OCI-M1 (cell line): ENCODE results near the gene TMEM50A.
"Not testable (repeated sequence)": the region's sequence is repeated elsewhere in the genome, so short reads cannot be mapped to it uniquely, and the experiment has no call there.

Experiments used
- DNase-seq: peaks from one replicate; lab custom pipeline; 2025; lab: John Stamatoyannopoulos, UW

Gene TMEM50A

DNA sequence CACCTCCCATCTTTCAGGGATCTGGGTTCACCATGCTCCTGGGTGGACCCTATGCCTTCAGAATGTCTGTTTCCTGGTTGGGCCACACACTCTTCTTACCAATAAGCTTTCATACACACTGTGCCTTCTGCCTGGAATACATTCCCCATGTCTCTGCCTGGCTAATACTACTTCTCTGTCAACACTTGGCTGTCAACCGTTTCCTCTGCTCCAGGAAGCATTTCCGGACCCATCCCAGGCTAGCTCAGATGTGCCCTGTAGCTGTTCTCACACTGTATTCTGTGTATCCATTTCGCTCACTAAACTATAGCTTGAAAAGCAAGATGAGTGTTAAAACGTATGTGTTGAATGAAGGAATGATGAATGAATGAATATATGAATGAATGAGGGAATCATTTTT lies 49.0 kb downstream of the TMEM50A start:
- not testable (repeated sequence) for DNase-seq

DNA sequence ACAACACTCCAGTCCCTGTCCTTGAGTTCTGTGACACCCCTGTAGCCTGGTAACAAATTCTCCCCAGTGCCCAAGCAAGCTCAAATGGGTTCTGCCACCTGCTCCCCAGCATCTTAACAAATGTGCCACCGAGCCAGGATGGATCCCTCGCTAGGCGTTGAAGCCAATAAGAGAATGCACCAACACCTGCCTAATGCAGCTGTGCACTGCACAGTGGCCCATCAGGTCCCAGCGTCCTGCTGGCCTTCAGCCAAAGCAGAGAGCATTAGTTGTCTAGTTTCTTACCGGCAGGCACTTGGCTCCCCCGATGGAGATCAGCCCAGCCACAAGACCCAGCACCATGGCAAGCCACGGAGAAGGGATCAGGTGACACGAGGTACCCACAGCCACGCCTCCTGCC lies 50.6 kb downstream of the TMEM50A start:
- not testable (repeated sequence) for DNase-seq

DNA sequence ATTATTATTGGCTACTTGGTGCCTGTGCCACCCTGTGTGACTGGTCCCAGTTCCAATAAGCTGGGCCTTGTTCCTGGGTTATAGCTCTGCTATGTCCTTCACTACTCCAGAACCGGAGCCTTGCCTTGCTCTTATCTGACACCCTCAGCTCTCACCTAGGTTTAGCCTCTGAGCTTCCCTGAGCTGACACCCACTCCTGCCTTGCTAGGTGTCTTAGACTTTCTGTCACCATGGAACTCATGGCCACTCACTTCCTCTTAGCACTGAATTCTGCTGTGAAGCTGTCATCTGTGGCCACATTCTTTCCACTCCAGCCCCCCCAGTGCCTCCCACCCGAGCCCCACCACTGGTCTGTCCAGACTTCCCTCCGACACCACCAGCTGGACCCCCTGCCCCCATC lies 51.6 kb downstream of the TMEM50A start:
- DNase-seq, result not testable (repeated sequence)

DNA sequence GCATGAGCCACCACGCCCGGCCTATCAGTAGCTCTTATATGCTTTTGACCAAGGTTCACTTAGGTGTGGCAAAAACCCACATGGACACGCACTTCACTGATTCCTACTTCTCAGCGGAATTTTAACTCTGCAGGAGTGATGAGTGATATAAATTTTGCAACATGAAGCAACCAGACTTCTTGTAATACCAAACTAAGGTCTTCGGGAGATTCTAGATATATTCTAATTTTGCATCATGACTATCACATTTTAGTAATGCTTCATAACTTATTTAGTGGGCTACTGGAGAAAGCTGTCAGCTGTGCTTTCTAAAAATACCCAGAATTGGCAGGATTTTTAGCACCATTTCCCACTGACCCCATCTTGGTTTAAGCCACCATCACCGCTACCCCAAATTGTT lies 54.7 kb downstream of the TMEM50A start:
- no peak for DNase-seq

DNA sequence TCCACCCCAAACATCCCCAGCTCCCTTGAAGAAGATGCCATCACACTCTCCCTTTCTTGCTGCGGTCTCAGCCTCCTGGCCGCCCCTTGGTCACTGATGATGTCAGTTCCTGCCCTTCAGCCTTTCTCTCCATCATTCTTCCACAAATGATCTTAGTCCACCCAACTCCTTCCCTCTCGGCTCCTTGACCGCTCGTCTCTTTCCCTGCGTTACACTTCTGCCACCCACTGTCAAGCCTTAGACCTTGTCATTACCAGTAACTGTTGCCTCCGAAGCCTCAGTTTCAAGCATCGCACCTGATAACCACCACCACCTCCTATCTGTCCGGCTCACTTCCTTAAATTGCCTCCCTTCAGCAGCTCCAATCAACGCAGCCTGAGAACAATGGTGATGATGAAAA lies 59.4 kb downstream of the TMEM50A start:
- not testable (repeated sequence) for DNase-seq

DNA sequence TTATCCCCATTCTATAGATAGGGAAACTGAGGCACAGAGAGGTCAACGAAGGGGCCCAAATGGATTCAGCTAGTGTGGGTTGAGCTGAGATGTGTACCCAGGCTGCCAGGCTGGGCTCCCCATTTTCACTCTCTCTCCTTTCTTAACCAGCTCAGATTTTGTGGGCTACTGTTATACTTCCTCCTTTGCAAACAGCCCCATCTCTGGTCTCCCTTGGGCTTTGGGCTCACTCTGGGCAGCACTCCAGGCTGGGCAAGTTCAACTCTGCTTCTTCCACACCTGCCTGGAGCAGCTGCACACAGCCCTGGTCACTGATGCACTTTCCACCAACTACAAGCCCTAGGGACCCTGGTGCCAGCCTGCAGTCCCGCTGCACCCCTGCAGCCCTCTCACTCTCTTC lies 59.9 kb downstream of the TMEM50A start:
- DNase-seq, result not testable (repeated sequence)

DNA sequence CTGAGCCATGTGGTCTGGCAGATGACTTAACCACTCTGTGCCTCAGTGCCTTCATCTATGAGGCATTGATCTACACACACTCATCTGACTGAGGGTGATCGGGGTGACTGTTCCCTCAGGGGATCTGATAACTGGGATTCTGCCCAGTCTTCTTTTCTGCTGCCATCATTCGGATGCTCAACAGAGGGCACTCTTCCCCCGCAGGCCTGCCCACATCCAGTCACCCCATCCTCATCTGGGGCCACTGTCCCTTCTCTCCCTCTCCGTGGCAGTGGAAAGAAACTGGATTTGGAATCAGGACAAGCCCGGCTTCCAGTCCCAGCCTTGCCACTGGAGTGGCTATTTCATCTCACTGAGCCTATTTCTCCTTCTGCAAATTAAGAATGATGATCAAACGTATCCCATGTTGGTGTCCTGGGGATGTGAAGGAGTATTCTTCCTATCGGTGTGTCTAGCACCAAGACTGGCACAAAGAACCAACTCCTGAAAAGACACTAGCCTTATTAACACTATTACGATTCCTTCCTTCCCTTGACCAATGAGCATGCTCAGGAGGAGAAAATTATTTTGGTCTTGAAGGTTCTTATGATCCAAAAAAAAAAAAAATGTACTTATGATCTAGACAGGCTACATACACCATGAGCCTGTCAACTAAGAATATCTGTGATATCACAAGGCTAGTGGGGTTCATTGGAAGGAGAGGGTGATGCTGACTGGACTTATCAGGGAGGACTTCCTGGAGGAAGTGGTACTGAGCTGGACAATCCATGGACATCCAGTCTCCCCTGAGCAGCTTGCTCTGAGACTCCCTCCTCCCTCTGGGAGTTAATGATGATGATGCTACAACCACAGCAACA lies 65.0 kb downstream of the TMEM50A start:
- peak; percentile 22 for DNase-seq

DNA sequence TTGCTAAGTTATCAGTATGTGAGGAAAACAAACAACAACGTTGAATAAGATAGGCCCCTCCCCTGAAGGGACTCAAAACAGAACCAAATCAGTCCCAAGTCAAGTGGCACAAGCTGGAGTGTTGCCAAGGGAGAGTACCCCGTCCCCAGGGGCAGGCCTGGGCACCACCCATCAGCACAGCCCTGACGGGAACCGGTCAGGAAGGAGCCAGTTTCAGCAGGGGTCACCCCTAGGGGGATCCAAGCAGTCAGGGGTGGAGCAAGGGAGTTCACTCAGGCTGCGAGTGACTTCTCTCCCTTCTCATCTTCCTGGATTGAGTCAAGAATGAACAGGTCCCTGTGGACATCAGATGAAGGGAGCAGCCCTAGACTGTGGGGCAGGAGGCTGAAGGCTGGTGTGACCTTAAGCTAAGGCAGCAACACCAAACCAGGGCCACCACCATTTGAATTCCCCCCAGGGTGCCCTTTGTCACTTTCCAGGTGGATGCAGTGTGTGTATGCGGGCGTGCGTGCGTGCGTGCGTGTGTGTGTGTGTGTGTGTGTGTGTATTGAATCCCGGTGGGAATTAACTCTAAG lies 67.7 kb downstream of the TMEM50A start:
- not testable (repeated sequence) for DNase-seq

DNA sequence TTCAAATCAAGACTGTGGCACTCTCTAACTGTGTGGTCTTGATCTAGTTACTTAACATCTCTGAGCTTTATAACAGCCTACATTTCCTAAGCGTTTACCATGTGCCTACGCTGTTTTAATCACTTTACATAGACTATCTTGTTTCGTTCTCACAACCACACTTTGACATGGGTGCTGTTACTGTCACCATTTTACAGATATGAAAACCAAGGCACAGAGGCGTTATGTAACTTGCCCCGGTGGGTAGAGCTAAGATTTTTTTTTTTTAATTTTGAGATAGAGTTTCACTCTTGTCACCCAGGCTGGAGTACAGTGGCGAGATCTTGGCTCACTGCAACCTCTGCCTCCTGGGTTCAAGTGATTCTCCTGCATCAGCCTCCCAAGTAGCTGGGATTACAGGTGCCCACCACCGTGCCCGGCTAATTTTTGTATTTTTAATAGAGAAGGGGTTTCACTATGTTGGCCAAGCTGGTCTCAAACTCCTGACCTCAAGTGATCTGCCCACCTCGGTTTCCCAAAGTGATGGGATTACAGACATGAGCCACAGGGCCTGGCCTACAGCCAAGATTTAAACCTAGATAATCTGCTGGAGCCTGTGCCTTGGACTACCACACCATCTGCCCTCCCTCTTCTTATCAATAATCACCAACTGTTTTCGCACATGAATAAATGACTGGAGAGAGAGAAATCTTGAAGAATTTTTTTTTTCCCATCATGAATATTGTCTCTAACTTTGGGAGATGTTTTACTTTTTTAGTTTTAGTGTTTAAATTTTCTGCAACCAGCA lies 71.7 kb downstream of the TMEM50A start:
- DNase-seq, result peak; percentile 50
